HUES64 (cell line): ENCODE results near the gene ACTG1.

Source experiments
- H3K27ac ChIP-seq: 2 replicates; pipeline ENCODE4 v1.7.0; 2013; ENCODE audit warnings: low read depth, low read length, inconsistent platforms
- H3K27me3 ChIP-seq: 2 replicates; pipeline ENCODE4 v1.6.1; 2013; ENCODE audit warnings: mild to moderate bottlenecking, low read length; ENCODE audit not compliant: insufficient read depth
- H3K36me3 ChIP-seq: 2 replicates; pipeline ENCODE4 v1.6.1; 2013; ENCODE audit warnings: mild to moderate bottlenecking, low read length; ENCODE audit not compliant: insufficient read depth
- H3K4me1 ChIP-seq: 2 replicates; pipeline ENCODE4 v1.6.1; 2013; ENCODE audit warnings: mild to moderate bottlenecking, low read length, moderate library complexity; ENCODE audit not compliant: insufficient read depth
- H3K4me3 ChIP-seq: 2 replicates; pipeline ENCODE4 v1.5.1; 2013; ENCODE audit warnings: mild to moderate bottlenecking, low read length, moderate library complexity
- H3K9ac ChIP-seq: 2 replicates; pipeline ENCODE4 v1.6.1; 2013; ENCODE audit warnings: mild to moderate bottlenecking, low read depth, low read length
- H3K9me3 ChIP-seq: 2 replicates; pipeline ENCODE4 v1.6.1; 2013; ENCODE audit warnings: low read depth, low read length; ENCODE audit not compliant: insufficient read depth
- WGBS: fragments of 150-250, 120-280 bp; methylation state at CpG from one replicate; pipeline ENCODE4 v1.1.7; 2013; ENCODE audit warnings: missing lambda C conversion rate; 5-methylcytosine and 5-hydroxymethylcytosine counted together

ACTG1 gene

GRCh38 chr17:81482673-81483072, 29.9 kb downstream of the ACTG1 start:
- H3K4me3 ChIP-seq, result no peak overlapping the region
- H3K36me3 ChIP-seq, result no peaks in the 10 kb centered on the region
- 91% methylated on average over 11 of the region's 11 CpGs for WGBS
- peaks cover 71% of the 10 kb centered on the region for H3K27me3 ChIP-seq
- no peak overlapping the region for H3K9ac ChIP-seq
- no peaks in the 10 kb centered on the region for H3K9me3 ChIP-seq
- no peak overlapping the region for H3K27ac ChIP-seq
- 0 out of 2 replicates have a peak, but pooled peaks cover 10% of the 10 kb centered on the region for H3K4me1 ChIP-seq

- Histone ChIP-seq H3K4me3 (peak overlapping the region; percentile 52), H3K27me3 (peaks cover 64% of the 10 kb centered on the region)
- WGBS, result 88% methylated on average over 18 of the region's 18 CpGs
Observed at GRCh38 chr17:81481815-81482505, 30.6 kb downstream of the ACTG1 start.

GRCh38 chr17:81481073-81481799, 31.4 kb downstream of the ACTG1 start:
- WGBS, result 58% methylated on average over 94 of the region's 94 CpGs
- Histone ChIP-seq H3K4me1 (0 out of 2 replicates have a peak, but pooled peaks cover 10% of the 10 kb centered on the region), H3K4me3 (peak overlapping the region; percentile 52), H3K9me3 (no peaks in the 10 kb centered on the region), H3K9ac (no peak overlapping the region), H3K36me3 (no peaks in the 10 kb centered on the region), H3K27ac (no peak overlapping the region), H3K27me3 (peaks cover 56% of the 10 kb centered on the region)

More at GRCh38 chr17:81481815-81482505, 30.6 kb downstream of the ACTG1 start:
- Histone ChIP-seq H3K4me1 (0 out of 2 replicates have a peak, but pooled peaks cover 10% of the 10 kb centered on the region), H3K36me3 (no peaks in the 10 kb centered on the region), H3K27ac (no peak overlapping the region), H3K9me3 (no peaks in the 10 kb centered on the region), H3K9ac (no peak overlapping the region)

GRCh38 chr17:81480140-81481072, 32.2 kb downstream of the ACTG1 start:
- H3K9me3 ChIP-seq, result no peaks in the 10 kb centered on the region
- no peak overlapping the region for H3K27ac ChIP-seq
- peaks cover 54% of the 10 kb centered on the region for H3K27me3 ChIP-seq
- no peak overlapping the region for H3K9ac ChIP-seq
- WGBS, result 82% methylated on average over 21 of the region's 21 CpGs
- 0 out of 2 replicates have a peak, but pooled peaks cover 10% of the 10 kb centered on the region for H3K4me1 ChIP-seq
- no peak overlapping the region for H3K4me3 ChIP-seq
- H3K36me3 ChIP-seq, result no peaks in the 10 kb centered on the region

- H3K9ac ChIP-seq, result no peak overlapping the region
- 0 out of 2 replicates have a peak, but pooled peaks cover 10% of the 10 kb centered on the region for H3K4me1 ChIP-seq
- H3K27me3 ChIP-seq, result peaks cover 50% of the 10 kb centered on the region
- no peaks in the 10 kb centered on the region for H3K36me3 ChIP-seq
- H3K4me3 ChIP-seq, result no peak overlapping the region
- WGBS, result 82% methylated on average over 20 of the region's 20 CpGs
- H3K27ac ChIP-seq, result no peak overlapping the region
- no peaks in the 10 kb centered on the region for H3K9me3 ChIP-seq
Observed at GRCh38 chr17:81479175-81480071, 33.2 kb downstream of the ACTG1 start.

- H3K36me3 ChIP-seq, result no peaks in the 10 kb centered on the region
- peaks cover 40% of the 10 kb centered on the region for H3K27me3 ChIP-seq
- no peak overlapping the region for H3K27ac ChIP-seq
- H3K9me3 ChIP-seq, result no peaks in the 10 kb centered on the region
- 0 out of 2 replicates have a peak, but pooled peaks cover 4% of the 10 kb centered on the region for H3K4me1 ChIP-seq
- H3K9ac ChIP-seq, result no peak overlapping the region
- H3K4me3 ChIP-seq, result no peak overlapping the region
- WGBS, result 94% methylated on average over 20 of the region's 20 CpGs
Observed at GRCh38 chr17:81478119-81478518, 34.5 kb downstream of the ACTG1 start.

- WGBS, result 91% methylated on average over 5 of the region's 7 CpGs
- no peak overlapping the region for H3K27ac ChIP-seq
- H3K4me1 ChIP-seq, result no peaks in the 10 kb centered on the region
- H3K36me3 ChIP-seq, result no peaks in the 10 kb centered on the region
- H3K27me3 ChIP-seq, result peaks cover 30% of the 10 kb centered on the region
- H3K9me3 ChIP-seq, result no peaks in the 10 kb centered on the region
- no peak overlapping the region for H3K9ac ChIP-seq
- H3K4me3 ChIP-seq, result no peak overlapping the region
Observed at GRCh38 chr17:81477173-81477572, 35.4 kb downstream of the ACTG1 start.

- Histone ChIP-seq H3K27ac (no peak overlapping the region), H3K9ac (no peak overlapping the region), H3K27me3 (peaks cover 25% of the 10 kb centered on the region), H3K36me3 (no peaks in the 10 kb centered on the region), H3K9me3 (no peaks in the 10 kb centered on the region), H3K4me3 (no peak overlapping the region), H3K4me1 (no peaks in the 10 kb centered on the region)
- 95% methylated on average over 6 of the region's 6 CpGs for WGBS
Observed at GRCh38 chr17:81476635-81477034, 36.0 kb downstream of the ACTG1 start.

GRCh38 chr17:81476097-81476496, 36.5 kb downstream of the ACTG1 start:
- Histone ChIP-seq H3K4me3 (no peak overlapping the region), H3K9me3 (no peaks in the 10 kb centered on the region), H3K27ac (no peak overlapping the region), H3K27me3 (peaks cover 20% of the 10 kb centered on the region), H3K36me3 (no peaks in the 10 kb centered on the region), H3K4me1 (no peaks in the 10 kb centered on the region), H3K9ac (no peak overlapping the region)
- 84% methylated on average over 7 of the region's 7 CpGs for WGBS

- Histone ChIP-seq H3K4me3 (no peak overlapping the region), H3K27ac (no peak overlapping the region), H3K9ac (no peak overlapping the region), H3K36me3 (no peaks in the 10 kb centered on the region), H3K9me3 (no peaks in the 10 kb centered on the region), H3K4me1 (no peaks in the 10 kb centered on the region), H3K27me3 (peaks cover 9% of the 10 kb centered on the region)
- WGBS, result 90% methylated on average over 16 of the region's 16 CpGs
Observed at GRCh38 chr17:81474958-81475357, 37.6 kb downstream of the ACTG1 start.
